Measurements from ENCODE around the gene FGD2.

DNA sequence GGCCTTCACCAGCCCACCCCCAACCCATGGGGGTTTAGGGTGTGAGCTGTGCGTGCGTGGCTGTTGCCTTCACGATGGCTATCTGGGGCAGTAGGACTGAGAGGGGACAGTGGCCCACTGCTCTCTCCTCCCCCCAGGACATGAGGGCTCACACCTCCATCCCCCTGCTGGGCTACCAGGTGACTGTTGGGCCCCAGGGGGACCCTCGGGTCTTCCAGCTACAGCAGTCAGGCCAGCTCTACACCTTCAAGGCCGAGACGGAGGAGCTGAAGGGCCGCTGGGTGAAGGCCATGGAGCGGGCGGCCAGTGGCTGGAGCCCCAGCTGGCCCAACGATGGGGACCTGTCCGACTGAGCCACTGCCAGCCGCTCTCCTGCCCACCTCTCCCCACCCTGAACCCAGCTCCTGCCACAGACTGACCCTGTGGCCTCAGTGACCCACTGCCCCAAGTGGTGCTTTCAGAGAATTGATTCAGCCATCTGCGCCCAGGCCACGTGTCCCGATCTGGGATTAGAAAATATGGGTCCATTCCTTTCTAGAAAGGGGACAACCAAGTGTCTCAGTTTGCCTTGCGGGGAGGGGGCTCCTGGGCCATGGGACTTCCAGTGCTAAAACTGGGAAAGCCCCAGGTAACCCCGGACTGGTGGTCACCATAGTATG is 22.5 kb downstream of the FGD2 start:
- TF ChIP-seq, protein P1, sequence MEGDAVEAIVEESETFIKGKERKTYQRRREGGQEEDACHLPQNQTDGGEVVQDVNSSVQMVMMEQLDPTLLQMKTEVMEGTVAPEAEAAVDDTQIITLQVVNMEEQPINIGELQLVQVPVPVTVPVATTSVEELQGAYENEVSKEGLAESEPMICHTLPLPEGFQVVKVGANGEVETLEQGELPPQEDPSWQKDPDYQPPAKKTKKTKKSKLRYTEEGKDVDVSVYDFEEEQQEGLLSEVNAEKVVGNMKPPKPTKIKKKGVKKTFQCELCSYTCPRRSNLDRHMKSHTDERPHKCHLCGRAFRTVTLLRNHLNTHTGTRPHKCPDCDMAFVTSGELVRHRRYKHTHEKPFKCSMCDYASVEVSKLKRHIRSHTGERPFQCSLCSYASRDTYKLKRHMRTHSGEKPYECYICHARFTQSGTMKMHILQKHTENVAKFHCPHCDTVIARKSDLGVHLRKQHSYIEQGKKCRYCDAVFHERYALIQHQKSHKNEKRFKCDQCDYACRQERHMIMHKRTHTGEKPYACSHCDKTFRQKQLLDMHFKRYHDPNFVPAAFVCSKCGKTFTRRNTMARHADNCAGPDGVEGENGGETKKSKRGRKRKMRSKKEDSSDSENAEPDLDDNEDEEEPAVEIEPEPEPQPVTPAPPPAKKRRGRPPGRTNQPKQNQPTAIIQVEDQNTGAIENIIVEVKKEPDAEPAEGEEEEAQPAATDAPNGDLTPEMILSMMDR (IDR thresholded peaks at IDR 0.05; ENCODE audit: borderline replicate concordance, extremely low read depth, low read length, poor library complexity, severe bottlenecking): no peak
- no peak for TF ChIP-seq EZH2 (IDR thresholded peaks at IDR 0.05; ENCODE audit: borderline replicate concordance, low read depth, low read length, severe bottlenecking)

Data from DND-41 (cell line).